ENCODE measurements around the gene CEP55.

- TF ChIP-seq, protein P1, sequence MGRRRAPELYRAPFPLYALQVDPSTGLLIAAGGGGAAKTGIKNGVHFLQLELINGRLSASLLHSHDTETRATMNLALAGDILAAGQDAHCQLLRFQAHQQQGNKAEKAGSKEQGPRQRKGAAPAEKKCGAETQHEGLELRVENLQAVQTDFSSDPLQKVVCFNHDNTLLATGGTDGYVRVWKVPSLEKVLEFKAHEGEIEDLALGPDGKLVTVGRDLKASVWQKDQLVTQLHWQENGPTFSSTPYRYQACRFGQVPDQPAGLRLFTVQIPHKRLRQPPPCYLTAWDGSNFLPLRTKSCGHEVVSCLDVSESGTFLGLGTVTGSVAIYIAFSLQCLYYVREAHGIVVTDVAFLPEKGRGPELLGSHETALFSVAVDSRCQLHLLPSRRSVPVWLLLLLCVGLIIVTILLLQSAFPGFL (CRISPR knock-in tag; IDR thresholded peaks at IDR 0.05; ENCODE audit: borderline replicate concordance): no peak
- TF ChIP-seq CTCF (IDR thresholded peaks at IDR 0.05): no peak
- no peak for TF ChIP-seq RELA (CRISPR knock-in tag; IDR thresholded peaks at IDR 0.05; ENCODE audit: borderline replicate concordance)
- TF ChIP-seq JUN (CRISPR knock-in tag; IDR thresholded peaks at IDR 0.05): no peak
- TF ChIP-seq TEAD4 (CRISPR knock-in tag; IDR thresholded peaks at IDR 0.05): no peak
- TF ChIP-seq, protein P2, sequence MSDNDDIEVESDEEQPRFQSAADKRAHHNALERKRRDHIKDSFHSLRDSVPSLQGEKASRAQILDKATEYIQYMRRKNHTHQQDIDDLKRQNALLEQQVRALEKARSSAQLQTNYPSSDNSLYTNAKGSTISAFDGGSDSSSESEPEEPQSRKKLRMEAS (CRISPR knock-in tag; IDR thresholded peaks at IDR 0.05): no peak
- no peak for TF ChIP-seq TP53 (CRISPR knock-in tag; IDR thresholded peaks at IDR 0.05)
- TF ChIP-seq ZNF121 (CRISPR knock-in tag; IDR thresholded peaks at IDR 0.05): no peak
- TF ChIP-seq, protein P3, sequence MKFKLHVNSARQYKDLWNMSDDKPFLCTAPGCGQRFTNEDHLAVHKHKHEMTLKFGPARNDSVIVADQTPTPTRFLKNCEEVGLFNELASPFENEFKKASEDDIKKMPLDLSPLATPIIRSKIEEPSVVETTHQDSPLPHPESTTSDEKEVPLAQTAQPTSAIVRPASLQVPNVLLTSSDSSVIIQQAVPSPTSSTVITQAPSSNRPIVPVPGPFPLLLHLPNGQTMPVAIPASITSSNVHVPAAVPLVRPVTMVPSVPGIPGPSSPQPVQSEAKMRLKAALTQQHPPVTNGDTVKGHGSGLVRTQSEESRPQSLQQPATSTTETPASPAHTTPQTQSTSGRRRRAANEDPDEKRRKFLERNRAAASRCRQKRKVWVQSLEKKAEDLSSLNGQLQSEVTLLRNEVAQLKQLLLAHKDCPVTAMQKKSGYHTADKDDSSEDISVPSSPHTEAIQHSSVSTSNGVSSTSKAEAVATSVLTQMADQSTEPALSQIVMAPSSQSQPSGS (CRISPR knock-in tag; IDR thresholded peaks at IDR 0.05; ENCODE audit: borderline replicate concordance, low read depth): no peak
These were observed 17.5 kb upstream of the CEP55 start for GRCh38 chr10:93478873-93479272.
